ENCODE results near the gene MANBA.

GRCh38 chr4:102759831-102760644 lies 730 bp downstream of the MANBA start:
- TF ChIP-seq ZBTB7A (tag by site-specific recombination; IDR thresholded peaks at IDR 0.05; ENCODE audit: low read depth) (no peak), CTCF (tag by site-specific recombination; IDR thresholded peaks at IDR 0.05) (no peak), ZNF785 (tag by site-specific recombination; IDR thresholded peaks at IDR 0.05) (no peak), ZNF571 (tag by site-specific recombination; IDR thresholded peaks at IDR 0.05) (no peak), ZNF747 (tag by site-specific recombination; IDR thresholded peaks at IDR 0.05) (no peak), ZNF501 (tag by site-specific recombination; IDR thresholded peaks at IDR 0.05) (no peak), ZNF548 (tag by site-specific recombination; IDR thresholded peaks at IDR 0.05) (no peak), PRDM4 (tag by site-specific recombination; IDR thresholded peaks at IDR 0.05) (no peak), ZNF404 (tag by site-specific recombination; IDR thresholded peaks at IDR 0.05) (no peak), ZBTB44 (tag by site-specific recombination; IDR thresholded peaks at IDR 0.05) (no peak), ZNF558 (tag by site-specific recombination; IDR thresholded peaks at IDR 0.05) (no peak), PRDM10 (tag by site-specific recombination; IDR thresholded peaks at IDR 0.05) (no peak)
- TF ChIP-seq, protein P1, sequence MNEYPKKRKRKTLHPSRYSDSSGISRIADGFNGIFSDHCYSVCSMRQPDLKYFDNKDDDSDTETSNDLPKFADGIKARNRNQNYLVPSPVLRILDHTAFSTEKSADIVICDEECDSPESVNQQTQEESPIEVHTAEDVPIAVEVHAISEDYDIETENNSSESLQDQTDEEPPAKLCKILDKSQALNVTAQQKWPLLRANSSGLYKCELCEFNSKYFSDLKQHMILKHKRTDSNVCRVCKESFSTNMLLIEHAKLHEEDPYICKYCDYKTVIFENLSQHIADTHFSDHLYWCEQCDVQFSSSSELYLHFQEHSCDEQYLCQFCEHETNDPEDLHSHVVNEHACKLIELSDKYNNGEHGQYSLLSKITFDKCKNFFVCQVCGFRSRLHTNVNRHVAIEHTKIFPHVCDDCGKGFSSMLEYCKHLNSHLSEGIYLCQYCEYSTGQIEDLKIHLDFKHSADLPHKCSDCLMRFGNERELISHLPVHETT (tag by site-specific recombination; IDR thresholded peaks at IDR 0.05): no peak
